IMR-90 (cell line): ENCODE results near the gene MRPL4. TPM values are rescaled to one million over a fixed set of nuclear protein-coding genes. Genes with fewer than 3 reads are reported as not detected.

Experiments used
- ATAC-seq: fragments of 200-7000 bp; cut with Tn5 transposase; 2 replicates; pipeline ENCODE4 v1.9.1; 2020; ENCODE audit warnings: low read depth, mild to moderate bottlenecking, moderate library complexity
- BruUV-seq: library from RNA; stranded (reverse); fragments of 400-500 nt; replicated peaks from 2 replicates; lab custom pipeline; 2021; lab: Mats Ljungman, UMichigan
- CTCF ChIA-PET: fragments of 300-600 bp; formaldehyde crosslinking; extraction: SDS; loops from one replicate; lab custom pipeline; 2021; ENCODE audit warnings: antibody characterized with exemption; lab: Yijun Ruan, JAX
- POLR2A ChIA-PET: fragments of 300-600 bp; sonication (Branson Sonifier 250); formaldehyde crosslinking; loops from one replicate; lab custom pipeline; 2022; ENCODE audit warnings: antibody characterized with exemption; ENCODE audit not compliant: unreplicated experiment; lab: Charles Lee
- DNase-seq: peaks from one replicate; pipeline ENCODE4 v3.0.0; 2013
- H2AFZ ChIP-seq: replicated peaks from 2 replicates; pipeline ENCODE3; 2013; ENCODE audit warnings: low read length, mild to moderate bottlenecking; ENCODE audit not compliant: poor library complexity
- H2AK5ac ChIP-seq: 2 replicates; pipeline ENCODE4 v1.6.1; 2013; ENCODE audit warnings: low read depth, low read length, inconsistent platforms
- H2AK9ac ChIP-seq: replicated peaks from 2 replicates; pipeline ENCODE3; 2013; ENCODE audit warnings: mild to moderate bottlenecking, low read depth, low read length, moderate library complexity; ENCODE audit not compliant: poor library complexity
- H2BK120ac ChIP-seq: 2 replicates; pipeline ENCODE4 v1.6.1; 2013; ENCODE audit warnings: low read depth, low read length, inconsistent platforms
- H2BK15ac ChIP-seq: 3 replicates; pipeline ENCODE4 v1.6.1; 2013; ENCODE audit warnings: low read depth, low read length, inconsistent platforms
- H2BK20ac ChIP-seq: 2 replicates; pipeline ENCODE4 v1.6.1; 2013; ENCODE audit warnings: low read depth, mild to moderate bottlenecking, inconsistent platforms, low read length, moderate library complexity
- H2BK5ac ChIP-seq: 2 replicates; pipeline ENCODE4 v1.6.1; 2013; ENCODE audit warnings: mild to moderate bottlenecking, low read depth, low read length, inconsistent platforms; ENCODE audit not compliant: poor library complexity, severe bottlenecking
- H3K14ac ChIP-seq: replicated peaks from 2 replicates; pipeline ENCODE4 v1.6.1; 2013; ENCODE audit warnings: low read depth, low read length, inconsistent platforms
- H3K18ac ChIP-seq: 2 replicates; pipeline ENCODE4 v1.6.1; 2013; ENCODE audit warnings: low read depth, low read length, control low read depth
- H3K23ac ChIP-seq: 2 replicates; pipeline ENCODE4 v1.6.1; 2013; ENCODE audit warnings: low read depth, low read length, inconsistent platforms
- H3K27ac ChIP-seq: 2 replicates; pipeline ENCODE4 v1.5.1; 2013; ENCODE audit warnings: mild to moderate bottlenecking, control low read depth, low read length; ENCODE audit not compliant: insufficient read depth
- H3K27me3 ChIP-seq: 2 replicates; pipeline ENCODE4 v1.6.1; 2013; ENCODE audit warnings: low read length; ENCODE audit not compliant: control insufficient read depth, insufficient read depth
- H3K36me3 ChIP-seq: 2 replicates; pipeline ENCODE4 v1.6.1; 2013; ENCODE audit warnings: low read length, mixed read lengths; ENCODE audit not compliant: control insufficient read depth, insufficient read depth
- H3K4ac ChIP-seq: 2 replicates; pipeline ENCODE4 v1.6.1; 2013; ENCODE audit warnings: low read depth, low read length, inconsistent platforms
- H3K4me1 ChIP-seq: 2 replicates; pipeline ENCODE4 v1.6.1; 2013; ENCODE audit warnings: low read length, mixed read lengths; ENCODE audit not compliant: control insufficient read depth, insufficient read depth
- H3K4me2 ChIP-seq: 2 replicates; pipeline ENCODE4 v1.6.1; 2013; ENCODE audit warnings: low read depth, mild to moderate bottlenecking, control low read depth, low read length, moderate library complexity
- H3K4me3 ChIP-seq: 2 replicates; pipeline ENCODE4 v1.5.1; 2013; ENCODE audit warnings: low read depth, mild to moderate bottlenecking, control low read depth, low read length, moderate library complexity; ENCODE audit not compliant: insufficient read depth
- H3K56ac ChIP-seq: 2 replicates; pipeline ENCODE4 v1.6.1; 2013; ENCODE audit warnings: low read length, inconsistent platforms; ENCODE audit not compliant: insufficient read depth; ENCODE audit errors: extremely low read depth
- H3K79me1 ChIP-seq, 2 experiments: 2 replicates each; pipeline ENCODE4 v1.6.1; 2013; ENCODE audit warnings: low read length in 2 of 2, inconsistent platforms in 1 of 2, low read depth in 1 of 2
- H3K9ac ChIP-seq: 2 replicates; pipeline ENCODE4 v1.6.1; 2013; ENCODE audit warnings: low read depth, low read length, control low read depth
- H3K9me1 ChIP-seq: 2 replicates; pipeline ENCODE4 v1.6.1; 2013; ENCODE audit warnings: low read length, inconsistent platforms; ENCODE audit not compliant: insufficient read depth
- H3K9me3 ChIP-seq: 2 replicates; pipeline ENCODE4 v1.6.1; 2013; ENCODE audit warnings: low read length; ENCODE audit not compliant: control insufficient read depth, insufficient read depth
- H4K20me1 ChIP-seq: 2 replicates; pipeline ENCODE4 v1.6.1; 2013; ENCODE audit warnings: low read length, inconsistent platforms; ENCODE audit not compliant: insufficient read depth
- H4K5ac ChIP-seq: 2 replicates; pipeline ENCODE4 v1.6.1; 2013; ENCODE audit warnings: mild to moderate bottlenecking, low read depth, low read length, control low read depth
- H4K8ac ChIP-seq, 2 experiments: 2 replicates each; pipeline ENCODE4 v1.6.1; 2013; ENCODE audit warnings: low read depth in 2 of 2, low read length in 2 of 2, control low read depth in 1 of 2, inconsistent platforms in 1 of 2
- H4K91ac ChIP-seq: 2 replicates; pipeline ENCODE4 v1.6.1; 2013; ENCODE audit warnings: low read depth, low read length, inconsistent platforms; ENCODE audit not compliant: insufficient read depth
- BHLHE40 ChIP-seq: fragments of 150-350 bp; IDR thresholded peaks from 2 replicates; pipeline ENCODE4 v1.6.1; 2016; ENCODE audit warnings: mild to moderate bottlenecking, low read depth, low read length
- CEBPB ChIP-seq: IDR thresholded peaks from 2 replicates; pipeline ENCODE4 v1.6.1; 2012; ENCODE audit warnings: low read depth, low read length, improper control_type of control experiment
- CHD1 ChIP-seq: IDR thresholded peaks from 2 replicates; pipeline ENCODE4 v1.6.1; 2012; ENCODE audit warnings: low read depth, low read length, improper control_type of control experiment
- ELK1 ChIP-seq: fragments of 150-350 bp; IDR thresholded peaks from 2 replicates; pipeline ENCODE4 v1.6.1; 2016; ENCODE audit warnings: low read depth, mild to moderate bottlenecking, low read length, moderate library complexity, borderline replicate concordance
- MAFK ChIP-seq: IDR thresholded peaks from 2 replicates; pipeline ENCODE4 v1.6.1; 2012; ENCODE audit warnings: low read depth, low read length, improper control_type of control experiment
- MAZ ChIP-seq: IDR thresholded peaks from 2 replicates; pipeline ENCODE4 v1.6.1; 2012; ENCODE audit warnings: low read depth, mild to moderate bottlenecking, low read length, improper control_type of control experiment, moderate library complexity, borderline replicate concordance
- MXI1 ChIP-seq: IDR thresholded peaks from 2 replicates; pipeline ENCODE4 v1.6.1; 2012; ENCODE audit warnings: low read depth, mild to moderate bottlenecking, low read length, moderate library complexity, borderline replicate concordance
- NFE2L2 ChIP-seq: fragments of 150-350 bp; IDR thresholded peaks from 2 replicates; pipeline ENCODE4 v1.6.1; 2016; ENCODE audit warnings: low read depth, mild to moderate bottlenecking, low read length
- POLR2A ChIP-seq: IDR thresholded peaks from 2 replicates; pipeline ENCODE4 v1.6.1; 2012; ENCODE audit warnings: mild to moderate bottlenecking, low read depth, low read length
- RAD21 ChIP-seq: IDR thresholded peaks from 2 replicates; pipeline ENCODE4 v1.6.1; 2012; ENCODE audit warnings: low read length, improper control_type of control experiment
- RCOR1 ChIP-seq: IDR thresholded peaks from 2 replicates; pipeline ENCODE4 v1.6.1; 2012; ENCODE audit warnings: mild to moderate bottlenecking, low read length, improper control_type of control experiment; ENCODE audit not compliant: insufficient replicate concordance
- RFX5 ChIP-seq: IDR thresholded peaks from 2 replicates; pipeline ENCODE4 v1.8.0; 2012; ENCODE audit warnings: low read depth, mild to moderate bottlenecking, low read length, moderate library complexity
- SMC3 ChIP-seq: fragments of 150-350 bp; IDR thresholded peaks from 2 replicates; pipeline ENCODE4 v1.6.1; 2016; ENCODE audit warnings: low read depth, mild to moderate bottlenecking, antibody characterized with exemption, low read length, moderate library complexity
- USF2 ChIP-seq: fragments of 150-350 bp; IDR thresholded peaks from 2 replicates; pipeline ENCODE4 v1.6.1; 2017; ENCODE audit warnings: mild to moderate bottlenecking, antibody characterized with exemption, low read length, low read depth
- WGBS, 2 experiments: methylation state at CpG; one replicate each; pipeline versions ENCODE4 v1.1.5 to v1.1.7; 2013; ENCODE audit warnings: missing lambda C conversion rate in 2 of 2; ENCODE audit not compliant: insufficient read length in 1 of 2; ENCODE audit errors: extremely low coverage in 2 of 2; 5-methylcytosine and 5-hydroxymethylcytosine counted together
- dilution Hi-C: fragments of 300-500 bp; cut with HindIII; formaldehyde crosslinking; loops from one replicate; pipeline ENCODE4 v1.14.3; 2018; ENCODE audit warnings: low sequenced_read_pairs; ENCODE audit not compliant: unreplicated experiment
- in situ Hi-C: fragments of 300-500 bp; cut with MboI; formaldehyde crosslinking; loops from 3 replicates; pipeline ENCODE4 v1.14.3; 2019; ENCODE audit warnings: low sequenced_read_pairs, inconsistent platforms, mixed read lengths
- intact Hi-C: fragments of 100-400 bp; cut with micrococcal nuclease; formaldehyde crosslinking; loops from 2 replicates; pipeline ENCODE4 v1.10.0; 2022
- polyA plus RNA-seq, 3 experiments: library from polyadenylated mRNA; depleted of rRNA; stranded (reverse); fragments of >200 nt; gene quantifications; 2 replicates each; pipeline ENCODE4 v1.2.3, GENCODE V29; 2012; ENCODE audit warnings: low replicate concordance in 1 of 3
- total RNA-seq: library from RNA; depleted of rRNA; stranded (reverse); fragments of >200 nt; gene quantifications from 2 replicates; pipeline ENCODE4 v1.2.3, GENCODE V29; 2012

The MRPL4 gene
- total and polyA plus RNA-seq, 2 of the 4 experiments (the other 2 are of a cell fraction) = 32.8 to 108 TPM

GRCh38 chr19:10226376-10227025 lies 25.5 kb upstream of the MRPL4 start:
- H4K8ac ChIP-seq = peak overlapping the region; percentile 65 to 97
- H4K5ac ChIP-seq = peak overlapping the region; percentile 66
- peaks cover 25% of the 10 kb centered on the region for H3K9me1 ChIP-seq
- WGBS, 2 experiments = no CpG with 5 or more reads among the region's 13 CpGs
- POLR2A ChIA-PET = interaction anchor here (0.8 kb wide), 1 partner anchor 25 kb away, joined by 5 read pairs; the partner anchor contains the start of gene MRPL4
- peak overlapping the region; percentile 98 for H3K4ac ChIP-seq
- H2AK5ac ChIP-seq = peak overlapping the region; percentile 84
- peak overlapping the region; percentile 79 for H3K23ac ChIP-seq
- H3K36me3 ChIP-seq = peaks cover 32% of the 10 kb centered on the region
- peaks cover 32% of the 10 kb centered on the region for H4K20me1 ChIP-seq
- peak overlapping the region; percentile 92 for H2BK120ac ChIP-seq
- peak overlapping the region; percentile 53; the same call in 1 of the 2 replicates for H3K9ac ChIP-seq
- peak overlapping the region; percentile 69 for H3K4me2 ChIP-seq
- peak; percentile 49 for ATAC-seq
- no TSS peak for BruUV-seq
- dilution Hi-C loops (no loop called here), in situ Hi-C loops (no loop called here), intact Hi-C loops (no loop called here)
- peak overlapping the region; percentile 79 for H4K91ac ChIP-seq
- peak; percentile 95 for DNase-seq
- H2BK15ac ChIP-seq = peak overlapping the region; percentile 79; the same call in 2 of the 3 replicates
- no peak overlapping the region for H3K4me3 ChIP-seq
- H2BK5ac ChIP-seq = peak overlapping the region; percentile 91
- H2AFZ ChIP-seq = peak overlapping the region; percentile 89
- H3K4me1 ChIP-seq = peaks cover 26% of the 10 kb centered on the region
- H3K79me1 ChIP-seq = peaks cover 29 to 81% of the 10 kb centered on the region in 2 experiments; a peak in 3 of 4 replicates
- peak overlapping the region; percentile 79; the same call in 1 of the 2 replicates for H2BK20ac ChIP-seq
- H3K56ac ChIP-seq = peak overlapping the region; percentile 5; the same call in 1 of the 2 replicates
- H3K27me3 ChIP-seq = no peaks in the 10 kb centered on the region
- H3K14ac ChIP-seq = peak overlapping the region; percentile 92
- H3K9me3 ChIP-seq = no peaks in the 10 kb centered on the region
- H2AK9ac ChIP-seq = peak overlapping the region; percentile 98
- H3K27ac ChIP-seq = peak overlapping the region; percentile 95
- peak overlapping the region; percentile 68 for H3K18ac ChIP-seq
- CTCF ChIA-PET = no interaction called here
- no peak for TF ChIP-seq CHD1
- 0 out of 2 replicates have a peak, but pooled peaks have one; percentile 7 for TF ChIP-seq SMC3
- no peak for TF ChIP-seq MAFK
- TF ChIP-seq RAD21 = 0 out of 2 replicates have a peak, but pooled peaks have one; percentile 13
- TF ChIP-seq POLR2A = peak; percentile 36; the same call in 1 of the 2 replicates
- TF ChIP-seq RFX5 = no peak
- TF ChIP-seq CEBPB = peak; percentile 47; the same call in 1 of the 2 replicates
- no peak for TF ChIP-seq ELK1
- no peak for TF ChIP-seq USF2
- no peak for TF ChIP-seq NFE2L2
- no peak for TF ChIP-seq RCOR1
- no peak for TF ChIP-seq MXI1
- TF ChIP-seq BHLHE40 = peak; percentile 97
- TF ChIP-seq MAZ = no peak
